NCI-H2196 (cell line): ENCODE measurements around the gene ZBTB22.
A peak's percentile ranks its signal among the peaks of the same experiment; 100 is the strongest.
"Not testable (repeated sequence)": the region's sequence is repeated elsewhere in the genome, so short reads cannot be mapped to it uniquely, and the experiment has no call there.

Experiments used
- DNase-seq: peaks from one replicate; lab custom pipeline; 2025; ENCODE audit not compliant: unreplicated experiment; lab: John Stamatoyannopoulos, UW

ZBTB22 gene, protein sequence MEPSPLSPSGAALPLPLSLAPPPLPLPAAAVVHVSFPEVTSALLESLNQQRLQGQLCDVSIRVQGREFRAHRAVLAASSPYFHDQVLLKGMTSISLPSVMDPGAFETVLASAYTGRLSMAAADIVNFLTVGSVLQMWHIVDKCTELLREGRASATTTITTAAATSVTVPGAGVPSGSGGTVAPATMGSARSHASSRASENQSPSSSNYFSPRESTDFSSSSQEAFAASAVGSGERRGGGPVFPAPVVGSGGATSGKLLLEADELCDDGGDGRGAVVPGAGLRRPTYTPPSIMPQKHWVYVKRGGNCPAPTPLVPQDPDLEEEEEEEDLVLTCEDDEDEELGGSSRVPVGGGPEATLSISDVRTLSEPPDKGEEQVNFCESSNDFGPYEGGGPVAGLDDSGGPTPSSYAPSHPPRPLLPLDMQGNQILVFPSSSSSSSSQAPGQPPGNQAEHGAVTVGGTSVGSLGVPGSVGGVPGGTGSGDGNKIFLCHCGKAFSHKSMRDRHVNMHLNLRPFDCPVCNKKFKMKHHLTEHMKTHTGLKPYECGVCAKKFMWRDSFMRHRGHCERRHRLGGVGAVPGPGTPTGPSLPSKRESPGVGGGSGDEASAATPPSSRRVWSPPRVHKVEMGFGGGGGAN

DNA sequence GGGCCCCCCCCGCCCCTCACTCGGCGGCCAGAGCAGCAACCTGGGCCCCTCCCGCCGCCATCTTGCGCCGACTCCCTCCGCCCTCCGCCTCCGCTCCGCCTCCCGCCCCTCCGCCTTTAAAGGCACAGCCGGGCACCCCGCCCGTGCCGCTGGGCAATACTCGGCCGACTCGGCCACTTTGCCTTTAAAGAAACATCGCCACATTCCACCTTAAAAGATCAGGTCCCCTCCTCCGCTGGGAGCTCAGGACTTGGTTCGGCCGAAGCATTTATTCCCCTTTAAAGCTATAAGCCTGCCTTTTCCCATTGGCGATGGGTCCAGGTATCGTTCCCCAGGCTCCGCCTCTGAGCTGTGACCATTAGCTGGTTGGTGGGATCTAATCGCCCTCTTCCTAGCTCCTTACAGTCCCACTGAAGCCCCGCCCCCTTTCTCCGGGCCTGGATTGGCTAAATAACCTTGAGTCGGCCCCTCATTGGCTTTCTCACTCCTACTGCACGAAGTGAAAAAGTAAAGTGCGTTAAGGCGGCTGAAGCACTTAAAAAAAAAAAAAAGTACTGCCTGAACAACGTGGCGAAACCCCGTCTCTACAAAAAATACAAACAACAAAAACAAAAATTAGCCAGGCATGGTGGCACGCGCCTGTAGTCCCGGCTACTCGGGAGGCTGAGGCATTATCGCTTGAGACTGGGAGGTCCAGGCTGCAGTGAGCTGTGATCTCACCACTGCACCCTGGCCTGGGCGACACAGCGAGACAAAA, at the start of gene ZBTB22:
Gene ZBTB22, minus strand, starts transcription at position 76 of the 757 bp plus-strand sequence. CDS start 828 bp downstream, outside the sequence.
- peak; percentile 99 for DNase-seq

DNA sequence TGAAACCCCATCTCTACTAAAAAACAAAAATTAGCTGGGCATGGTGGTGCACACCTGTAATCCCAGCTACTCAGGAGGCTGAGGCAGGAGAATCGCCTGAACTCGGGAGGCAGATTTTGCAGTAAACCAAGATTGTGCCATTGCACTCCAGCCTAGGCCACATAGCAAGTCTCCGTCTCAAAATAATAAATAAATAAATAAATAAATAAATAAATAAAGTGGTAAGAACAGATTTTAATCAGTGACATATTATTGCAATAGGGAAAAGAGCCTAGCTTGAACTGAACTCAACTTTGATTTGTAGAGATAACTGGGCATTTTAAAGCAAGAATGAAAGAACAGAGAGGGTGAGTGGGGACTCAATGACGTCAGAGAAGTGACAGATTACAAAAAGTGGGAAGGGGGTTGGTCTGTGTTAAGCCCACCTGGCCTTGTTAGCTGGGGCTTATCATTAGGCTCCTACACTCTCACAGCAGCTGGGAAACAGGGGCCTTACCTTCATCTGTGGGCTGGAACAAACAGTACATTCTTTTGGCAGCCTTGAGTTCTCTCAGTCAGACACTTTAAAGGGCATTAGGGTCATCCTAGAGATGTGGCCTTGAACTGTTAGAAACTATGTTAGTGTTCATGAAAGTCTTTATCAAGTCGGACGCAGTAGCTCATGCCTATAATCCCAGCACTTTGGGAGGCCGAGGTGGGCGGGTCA, 49.6 kb upstream of the ZBTB22 start:
- no peak for DNase-seq

DNA sequence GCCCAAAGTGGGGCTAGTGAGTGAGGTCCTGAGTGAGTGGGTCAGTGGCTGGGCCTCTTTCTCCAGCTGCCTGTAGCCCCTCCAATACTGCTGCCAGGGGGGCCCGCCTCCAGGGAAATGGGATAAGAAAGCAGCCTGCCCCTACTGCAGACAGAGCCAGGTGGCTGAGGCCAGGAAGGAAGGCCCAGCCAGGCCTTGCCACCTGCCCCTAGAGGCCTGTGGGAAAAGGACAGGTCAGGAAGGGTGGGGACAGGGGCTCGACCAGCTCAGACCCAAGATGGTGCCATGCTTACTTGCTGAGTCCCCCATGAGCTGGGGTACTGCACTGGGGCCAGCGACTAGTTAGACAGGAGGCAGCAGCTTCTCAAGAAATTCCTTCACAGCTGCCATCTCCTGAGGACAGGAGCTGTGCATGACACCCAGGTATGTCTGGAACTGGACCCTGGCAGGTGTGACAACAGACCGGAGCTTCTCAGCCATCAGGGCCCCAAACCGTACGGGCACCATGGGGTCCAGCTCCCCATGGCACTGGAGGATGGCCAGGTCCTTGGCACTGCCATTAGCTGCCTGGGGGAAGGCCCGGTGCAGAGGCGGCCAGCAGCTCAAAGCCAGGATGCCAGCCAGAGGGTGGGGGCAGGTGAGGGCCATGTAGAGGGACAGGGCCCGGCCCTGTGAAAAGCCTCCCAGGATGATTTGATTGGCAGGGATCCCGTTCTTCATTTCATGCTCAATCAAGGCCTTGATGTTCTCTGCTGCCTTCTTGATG, 47.8 kb upstream of the ZBTB22 start:
- DNase-seq, result not testable (repeated sequence)

DNA sequence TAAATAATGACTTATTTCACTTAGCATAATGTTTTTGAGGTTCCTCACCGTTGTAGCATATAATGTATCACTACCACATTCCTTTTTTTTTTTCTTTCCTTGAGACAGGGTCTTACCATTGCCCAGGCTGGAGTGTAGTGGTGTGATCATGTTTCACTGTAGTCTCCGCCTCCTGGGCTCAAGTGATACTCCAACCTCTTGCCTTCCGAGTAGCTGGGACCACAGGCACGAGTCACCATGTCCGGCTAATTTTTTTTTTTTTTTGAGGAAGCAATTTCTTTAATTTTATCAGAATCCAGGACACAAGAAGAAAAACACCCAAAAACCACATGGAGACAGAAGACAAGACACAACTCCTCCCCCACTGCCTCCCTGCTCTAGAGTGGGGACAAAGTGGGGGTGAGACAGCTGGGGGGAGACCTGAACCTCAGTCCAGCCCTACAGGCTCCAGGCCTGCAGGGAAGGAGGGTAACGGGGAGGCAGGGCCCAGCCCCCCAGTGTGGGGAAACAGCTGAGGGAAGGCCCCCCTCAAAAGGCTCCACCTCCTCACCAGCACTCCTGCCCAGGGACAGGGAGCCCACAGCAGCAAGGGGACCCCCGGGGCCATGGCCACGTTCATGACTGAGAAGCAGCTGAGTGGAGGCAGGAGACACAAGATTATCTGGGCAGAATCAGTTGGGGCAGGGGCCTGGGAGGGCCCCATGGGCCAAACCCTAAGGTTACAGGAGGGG, 47.1 kb upstream of the ZBTB22 start:
- DNase-seq, result peak; percentile 27

DNA sequence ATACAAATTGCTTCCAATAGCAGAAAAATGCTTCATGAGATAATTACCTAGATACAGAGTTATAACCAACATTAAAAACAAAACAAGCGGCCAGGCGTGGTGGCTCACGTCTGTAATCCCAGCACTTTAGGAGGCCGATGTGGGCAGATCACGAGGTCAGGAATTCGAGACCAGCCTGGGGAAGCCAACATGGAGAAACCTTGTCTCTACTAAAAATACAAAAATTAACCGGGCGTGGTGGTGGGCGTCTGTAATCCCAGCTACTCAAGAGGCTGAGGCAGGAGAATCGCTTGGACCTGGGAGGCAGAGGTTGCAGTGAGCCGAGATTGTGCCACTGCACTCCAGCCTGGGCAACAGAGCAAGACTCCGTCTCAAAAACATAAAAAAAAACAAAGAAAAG, 45.9 kb upstream of the ZBTB22 start:
- DNase-seq, result not testable (repeated sequence)

DNA sequence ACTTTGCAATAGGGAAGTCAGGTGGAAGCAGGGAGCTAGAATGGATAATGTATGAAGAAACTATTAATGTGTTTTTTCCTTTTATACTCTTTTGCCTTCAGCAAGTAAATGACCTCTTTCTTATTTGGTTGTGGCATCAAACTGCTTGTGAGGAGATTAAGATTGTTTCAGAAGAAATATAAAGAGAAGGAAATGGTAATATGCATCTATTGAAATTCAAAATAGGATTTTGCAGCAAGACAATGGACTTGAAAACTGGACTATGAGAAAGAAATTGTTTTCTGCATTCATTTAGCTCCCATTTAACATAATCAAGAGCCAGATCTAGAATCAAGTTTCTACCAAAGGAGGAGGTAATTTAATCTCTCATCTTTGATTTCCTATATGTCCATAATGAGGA, 41.8 kb upstream of the ZBTB22 start:
- DNase-seq, result no peak

DNA sequence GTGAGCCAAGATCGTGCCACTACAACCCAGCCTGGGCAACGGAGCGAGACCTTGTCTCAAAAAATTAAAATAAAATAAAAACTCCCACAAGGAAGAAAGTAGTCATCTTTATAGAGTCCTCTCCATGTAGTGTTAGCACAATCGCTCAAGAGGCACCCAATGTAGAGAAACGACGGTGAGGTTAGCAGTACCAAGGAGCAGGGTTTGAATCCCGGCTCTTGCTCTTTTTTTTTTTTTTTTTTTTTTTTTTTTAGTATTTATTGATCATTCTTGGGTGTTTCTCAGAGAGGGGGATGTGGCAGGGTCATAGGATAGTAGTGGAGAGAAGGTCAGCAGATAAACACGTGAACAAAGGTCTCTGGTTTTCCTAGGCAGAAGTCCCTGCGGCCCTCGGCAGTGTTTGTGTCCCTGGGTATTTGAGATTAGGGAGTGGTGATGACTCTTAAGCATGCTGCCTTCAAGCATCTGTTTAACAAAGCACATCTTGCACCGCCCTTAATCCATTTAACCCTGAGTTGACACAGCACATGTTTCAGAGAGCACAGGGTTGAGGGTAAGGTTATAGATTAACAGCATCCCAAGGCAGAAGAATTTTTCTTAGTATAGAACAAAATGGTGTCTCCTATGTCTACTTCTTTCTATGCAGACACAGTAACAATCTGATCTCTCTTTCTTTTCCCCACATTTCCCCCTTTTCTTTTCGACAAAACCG, 39.8 kb upstream of the ZBTB22 start:
- DNase-seq, result not testable (repeated sequence)

DNA sequence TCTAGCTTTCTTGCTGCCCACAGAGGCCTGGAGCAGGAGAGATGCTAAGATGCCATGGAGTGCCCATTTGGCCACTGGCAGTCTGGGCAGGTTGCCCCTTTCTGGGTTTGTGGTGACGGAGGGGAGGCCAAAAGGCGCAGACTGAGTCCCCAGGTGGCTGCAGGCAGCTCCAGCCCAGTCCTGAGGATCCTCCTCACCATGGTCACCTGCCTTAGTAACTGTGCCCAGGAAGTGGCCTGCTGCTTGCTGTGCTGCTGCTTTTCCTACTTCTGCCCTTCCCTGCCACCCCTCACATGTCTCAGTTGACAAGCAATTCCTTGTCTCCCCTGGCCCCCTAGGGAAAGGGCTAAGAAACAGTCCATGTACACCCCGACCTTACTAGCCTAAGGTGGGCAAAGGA, 38.8 kb upstream of the ZBTB22 start:
- no peak for DNase-seq

DNA sequence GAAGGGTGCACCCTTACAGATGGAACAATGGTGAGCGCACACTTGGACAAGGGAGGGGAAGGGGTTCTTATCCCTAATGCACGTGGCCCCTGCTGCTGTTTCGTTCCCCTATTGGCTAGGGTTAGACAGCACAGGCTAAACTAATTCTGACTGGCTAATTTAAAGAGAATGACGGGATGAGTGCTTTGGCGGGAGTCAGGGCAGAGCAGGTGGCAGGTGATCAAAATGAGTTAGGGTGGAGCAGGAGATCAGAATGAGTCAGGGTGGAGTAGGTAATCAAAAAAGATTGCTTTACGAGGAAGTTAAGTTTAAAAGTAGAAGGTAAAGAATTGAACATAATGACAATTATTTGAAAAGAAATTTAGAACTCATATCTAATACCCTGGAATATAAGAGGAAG, 38.3 kb upstream of the ZBTB22 start:
- DNase-seq, result not testable (repeated sequence)

DNA sequence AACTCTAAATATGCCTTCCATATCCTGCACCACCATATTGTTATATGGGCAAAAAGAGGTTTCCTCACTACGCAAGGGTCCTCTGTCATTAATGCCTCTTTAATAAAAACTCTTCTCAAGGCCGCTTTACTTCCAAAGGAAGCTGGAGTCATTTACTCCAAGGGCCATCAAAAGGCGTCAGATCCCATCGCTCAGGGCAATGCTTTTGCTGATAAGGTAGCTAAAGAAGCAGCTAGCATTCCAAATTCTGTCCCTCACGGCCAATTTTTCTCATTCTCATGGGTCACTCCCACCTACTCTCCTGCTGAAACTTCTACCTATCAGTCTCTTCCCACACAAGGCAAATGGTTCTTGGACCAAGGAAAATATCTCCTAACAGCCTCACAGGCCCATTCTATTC, 30.3 kb upstream of the ZBTB22 start:
- DNase-seq, result no peak

DNA sequence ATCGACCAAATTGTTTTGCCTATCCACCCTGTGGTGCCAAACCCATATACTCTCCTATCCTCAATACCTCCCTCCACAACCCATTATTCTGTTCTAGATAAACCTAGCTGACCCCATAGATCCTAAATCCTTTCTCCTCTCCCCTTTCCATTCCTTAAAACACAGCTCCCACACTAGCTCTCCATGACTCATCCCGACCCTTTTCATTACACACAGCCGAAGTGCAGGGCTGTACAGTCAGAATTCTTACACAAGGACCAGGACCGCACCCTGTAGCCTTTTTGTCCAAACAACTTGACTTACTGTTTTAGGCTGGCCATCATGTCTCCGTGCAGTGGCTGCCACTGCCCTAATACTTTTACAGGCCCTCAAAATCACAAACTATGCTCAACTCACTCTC, 29.4 kb upstream of the ZBTB22 start:
- not testable (repeated sequence) for DNase-seq

DNA sequence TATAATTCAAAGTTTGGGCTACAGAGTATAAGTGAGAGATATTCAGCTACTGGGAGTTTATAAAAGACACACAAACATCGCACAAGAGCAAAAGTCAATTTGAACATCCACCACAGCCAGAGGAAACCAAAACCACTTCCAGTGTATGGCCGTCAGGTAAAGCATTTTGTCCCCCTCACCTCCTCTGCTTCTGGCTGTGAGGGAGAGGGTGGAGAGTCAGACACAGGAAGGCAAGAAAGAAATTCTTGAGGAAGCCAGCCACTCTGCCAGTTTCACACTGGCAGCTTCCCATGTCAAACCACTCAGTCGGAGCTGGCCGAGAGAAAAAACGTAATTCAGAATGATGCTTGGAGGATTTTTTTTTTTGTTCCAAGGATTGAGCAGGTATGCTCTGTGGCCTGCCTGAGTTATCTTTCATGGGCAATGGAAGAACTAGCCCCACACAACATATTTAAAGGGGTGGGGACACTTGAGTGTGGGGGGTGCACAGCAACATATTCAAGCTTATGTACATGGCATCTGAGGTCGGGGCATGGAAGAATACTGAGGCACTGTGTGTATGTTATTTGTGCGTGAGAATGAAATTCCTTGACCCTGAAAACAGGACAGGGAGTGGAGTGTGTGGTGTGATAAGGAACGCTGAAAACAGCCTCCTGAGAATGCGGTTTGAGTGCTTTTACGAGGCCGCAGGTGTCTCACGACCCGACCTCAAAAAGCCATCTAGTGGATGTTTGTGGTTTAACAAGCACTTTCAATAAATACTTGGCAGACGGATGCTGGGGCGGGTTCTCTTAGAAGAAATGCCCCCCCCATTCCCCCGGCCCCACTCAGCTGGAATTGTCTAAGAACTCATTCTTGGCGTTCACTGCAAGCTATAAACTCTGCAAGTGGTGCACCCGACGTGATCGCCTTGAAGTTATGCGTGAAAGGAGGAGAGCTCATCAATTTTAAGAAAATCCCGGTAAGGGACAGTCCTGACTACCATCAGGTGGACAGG, 27.5 kb upstream of the ZBTB22 start:
- peak; percentile 76 for DNase-seq

DNA sequence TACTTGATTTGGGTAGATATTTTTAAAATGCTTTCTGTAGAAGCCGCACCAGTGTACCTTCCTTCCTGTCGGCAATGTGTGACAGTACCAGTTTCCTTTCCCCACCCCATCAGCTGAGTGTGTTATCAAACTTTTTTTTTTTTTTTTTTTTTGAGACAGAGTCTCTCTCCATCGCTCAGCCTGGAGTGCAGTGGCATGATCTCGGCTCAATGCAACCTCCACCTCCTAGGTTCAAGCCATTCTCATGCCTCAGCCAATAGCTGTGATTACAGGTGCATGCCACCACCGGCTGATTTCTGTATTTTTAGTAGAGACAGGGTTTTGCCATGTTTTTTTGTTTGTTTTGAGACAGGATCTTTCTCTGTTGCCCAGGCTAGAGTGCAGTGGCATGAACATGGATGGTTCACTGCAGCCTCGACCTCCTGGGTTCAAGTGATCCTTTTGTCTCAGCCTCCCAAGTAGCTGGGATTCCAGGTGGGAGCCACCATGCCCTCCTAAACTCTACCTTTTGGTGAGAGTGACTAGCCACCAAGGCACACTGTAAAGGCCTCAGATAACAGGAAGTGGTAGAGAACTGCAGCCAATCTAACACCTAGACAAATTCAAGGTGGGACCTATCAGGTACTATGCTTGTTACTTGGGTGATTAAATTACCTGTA, 26.5 kb upstream of the ZBTB22 start:
- DNase-seq, result no peak

DNA sequence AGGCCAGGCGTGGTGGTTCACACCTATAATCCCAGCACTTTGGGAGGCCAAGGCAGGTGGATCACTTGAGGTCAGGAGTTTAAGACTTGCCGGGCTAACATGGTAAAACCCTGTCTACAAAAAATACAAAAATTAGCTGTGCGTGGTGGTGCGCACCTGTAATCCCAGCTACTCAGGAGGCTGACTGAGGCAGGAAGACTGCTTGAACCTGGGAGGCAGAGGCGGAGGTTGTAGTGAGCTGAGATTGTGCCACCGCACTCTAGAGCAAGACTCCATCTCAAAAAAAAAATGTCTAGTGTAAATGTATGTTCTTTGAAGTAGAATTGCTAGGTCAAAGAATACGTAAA, 26.0 kb upstream of the ZBTB22 start:
- not testable (repeated sequence) for DNase-seq

DNA sequence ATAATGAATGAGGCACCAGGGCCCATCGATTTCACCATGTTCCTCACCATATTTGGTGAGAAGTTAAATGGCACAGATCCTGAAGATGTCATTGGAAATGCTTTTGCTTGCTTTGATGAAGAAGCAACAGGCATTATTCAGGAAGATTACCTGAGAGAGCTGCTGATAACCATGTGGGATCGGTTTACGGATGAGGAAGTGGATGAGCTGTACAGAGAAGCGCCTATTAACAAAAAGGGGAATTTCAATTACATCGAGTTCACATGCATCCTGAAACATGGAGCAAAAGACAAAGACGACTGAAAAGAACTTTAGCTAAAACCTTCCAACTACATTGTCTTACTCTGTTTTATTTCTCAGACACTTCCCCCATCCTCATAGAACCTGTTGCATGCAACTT, 21.6 kb upstream of the ZBTB22 start:
- no peak for DNase-seq

DNA sequence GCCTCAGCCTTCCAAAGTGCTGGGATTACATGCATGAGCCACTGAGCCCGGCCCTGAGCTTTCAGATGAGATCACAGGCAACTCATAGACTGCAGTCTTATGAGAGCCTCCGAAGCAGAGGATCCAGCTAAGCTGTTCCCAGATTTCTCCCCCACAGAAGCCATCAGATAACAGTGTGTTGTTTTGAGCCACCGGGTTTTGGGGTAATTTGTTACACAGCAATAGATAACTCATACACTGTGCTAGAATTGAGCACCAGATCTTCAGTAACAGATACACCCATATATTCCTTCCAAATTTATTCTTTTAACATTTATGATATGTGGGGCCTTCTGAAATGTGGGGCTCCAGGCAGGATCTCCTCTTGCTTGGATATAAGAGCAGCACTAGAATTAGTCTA, 19.0 kb upstream of the ZBTB22 start:
- DNase-seq, result no peak

DNA sequence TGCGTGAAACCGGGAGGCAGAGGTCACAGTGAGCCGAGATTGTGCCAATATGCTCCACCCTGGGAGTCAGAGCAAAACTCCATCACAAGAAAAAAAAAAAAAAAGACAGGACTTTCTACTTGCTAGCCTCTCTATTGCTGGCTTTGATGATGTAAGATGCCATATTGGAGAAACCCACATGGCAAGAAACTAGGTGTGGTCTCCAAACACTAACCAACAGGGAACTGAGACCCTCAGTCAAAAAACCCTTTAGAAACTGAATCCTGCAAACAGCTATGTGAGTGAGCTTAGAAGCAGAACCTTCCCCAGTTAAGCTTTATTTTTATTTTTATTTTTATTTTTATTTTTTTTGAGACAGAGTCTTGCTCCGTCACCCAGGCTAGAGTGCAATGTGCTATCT, 18.4 kb upstream of the ZBTB22 start:
- DNase-seq, result no peak

DNA sequence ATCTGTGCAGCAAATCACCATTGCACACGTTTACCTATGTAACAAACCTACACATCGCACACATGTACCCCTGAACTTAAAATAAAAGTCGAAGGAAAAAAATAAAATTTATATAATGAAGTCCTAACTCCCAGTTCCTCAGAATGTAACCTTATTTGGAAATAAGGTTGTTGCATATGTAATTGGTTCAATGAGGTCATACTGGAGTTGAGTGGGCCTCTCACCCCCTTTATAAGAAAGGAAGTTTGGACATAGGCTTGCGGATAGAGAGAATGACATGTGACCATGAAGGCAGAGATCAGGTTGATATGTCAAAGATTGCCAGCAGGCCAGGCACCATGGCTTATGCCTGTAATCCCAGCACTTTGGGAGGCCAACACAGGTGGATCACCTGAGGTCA, 16.1 kb upstream of the ZBTB22 start:
- DNase-seq, result no peak
